Activated CD4-positive, alpha-beta T cell treated with anti-CD3 and anti-CD28 coated beads, Interleukin-2, amount 50 U/mL, for 48 hours (primary cell): ENCODE measurements around the gene CREB3L4.
A peak's percentile ranks its signal among the peaks of the same experiment; 100 is the strongest.
"Not testable (repeated sequence)": the region's sequence is repeated elsewhere in the genome, so short reads cannot be mapped to it uniquely, and the experiment has no call there.

Experiments
- DNase-seq, 2 experiments: peaks; one replicate each; pipeline ENCODE4 v3.0.0-alpha.2; 2020

The CREB3L4 gene

DNA sequence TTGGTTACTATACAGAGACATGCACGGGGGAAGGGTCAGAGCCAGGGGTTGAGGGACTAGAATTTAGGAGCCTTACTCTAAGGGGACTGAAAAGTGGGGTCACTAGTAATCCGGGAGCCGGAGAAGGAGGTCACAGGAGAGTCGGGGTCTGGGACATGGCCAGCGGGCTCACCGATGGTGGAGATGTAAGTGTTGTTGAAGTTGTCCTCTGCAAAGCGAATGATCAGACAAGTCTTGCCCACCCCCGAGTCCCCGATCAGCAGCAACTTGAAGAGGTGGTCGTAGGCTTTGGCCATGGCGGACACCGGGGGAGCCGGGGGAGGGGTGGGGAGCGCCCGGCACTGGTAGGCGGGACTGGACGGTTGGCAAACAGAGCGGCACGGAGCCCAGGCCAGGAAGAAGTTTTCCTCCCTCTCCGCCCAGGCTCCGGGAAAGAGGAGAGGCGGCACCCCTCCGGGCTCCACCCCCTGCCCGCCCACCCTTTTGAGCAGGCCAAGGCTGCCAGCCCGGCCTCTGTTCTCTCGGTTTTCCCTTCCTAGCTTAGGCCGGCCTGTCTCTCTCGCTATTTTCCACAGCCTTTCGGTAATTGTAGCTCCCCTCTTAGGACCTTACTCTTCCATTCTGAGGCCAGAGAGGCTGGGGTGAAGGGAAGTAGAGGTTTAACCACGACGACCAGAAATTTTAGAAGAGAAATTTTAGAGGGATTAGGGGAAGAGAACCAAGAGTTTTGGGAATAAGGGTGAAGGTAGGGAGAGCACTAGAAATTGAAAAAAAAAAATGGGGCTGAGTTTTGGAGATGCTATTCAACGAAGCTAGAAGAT is 18.4 kb downstream of the CREB3L4 start, which contains the start of gene RAB13:
Gene RAB13 (minus strand): TSS at position 399 of the 821 bp plus-strand sequence. CDS start 103 bp downstream, at position 296.
- no peak for DNase-seq

DNA sequence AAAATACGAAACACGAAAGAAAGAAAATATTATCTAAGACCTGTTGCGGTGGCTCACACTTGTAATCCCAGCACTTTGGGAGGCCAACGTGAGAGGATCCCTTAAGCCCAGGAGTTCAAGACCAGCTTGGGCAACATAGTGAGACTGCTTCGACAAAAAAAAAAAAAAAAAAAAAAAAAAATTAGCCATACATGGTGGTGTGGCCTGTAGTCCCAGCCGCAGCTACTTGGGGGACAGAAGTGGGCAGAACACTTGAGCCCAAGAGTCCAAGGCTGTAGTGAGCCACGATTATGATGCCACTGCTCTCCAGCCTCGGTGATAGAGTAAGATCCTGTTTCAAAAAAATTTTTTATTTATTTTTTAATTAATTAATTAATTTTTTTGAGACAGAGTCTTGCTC is 19.9 kb downstream of the CREB3L4 start:
- no peak for DNase-seq

DNA sequence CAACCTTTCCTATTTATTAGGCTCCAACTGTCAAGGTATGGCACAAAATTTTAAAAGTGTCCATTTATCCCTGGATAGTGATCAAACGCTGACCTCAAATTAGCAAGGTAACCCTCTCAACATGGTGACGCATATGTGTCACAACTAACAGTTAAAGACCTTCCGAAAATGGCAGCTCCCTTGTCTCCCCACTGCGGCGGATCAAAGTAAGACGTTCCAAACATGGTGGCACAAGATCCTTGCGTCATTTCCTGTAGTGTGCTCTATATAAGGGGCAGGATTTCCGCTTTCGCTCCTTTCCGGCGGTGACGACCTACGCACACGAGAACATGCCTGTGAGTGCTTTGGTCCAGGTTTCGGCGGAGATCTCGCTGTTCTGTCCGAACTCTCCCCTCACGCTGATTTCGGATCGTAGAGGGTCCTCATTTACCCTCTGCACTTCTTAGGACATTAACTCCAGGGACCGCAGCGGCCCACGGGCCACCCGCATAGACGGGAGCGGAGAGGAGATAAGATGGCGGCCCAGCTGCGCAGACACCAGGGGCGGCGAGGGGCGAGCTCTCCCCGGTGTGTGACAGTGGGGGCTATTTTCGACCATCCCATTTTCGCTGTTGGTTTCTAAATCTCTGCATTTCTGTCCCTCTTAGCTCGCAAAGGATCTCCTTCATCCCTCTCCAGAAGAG is 22.9 kb downstream of the CREB3L4 start, which contains the start of gene RPS27:
Gene RPS27 (plus strand): TSS at position 295 of the 683 bp plus-strand sequence. CDS start 35 bp downstream, at position 330.
- DNase-seq = peak; percentile 79 to 86

DNA sequence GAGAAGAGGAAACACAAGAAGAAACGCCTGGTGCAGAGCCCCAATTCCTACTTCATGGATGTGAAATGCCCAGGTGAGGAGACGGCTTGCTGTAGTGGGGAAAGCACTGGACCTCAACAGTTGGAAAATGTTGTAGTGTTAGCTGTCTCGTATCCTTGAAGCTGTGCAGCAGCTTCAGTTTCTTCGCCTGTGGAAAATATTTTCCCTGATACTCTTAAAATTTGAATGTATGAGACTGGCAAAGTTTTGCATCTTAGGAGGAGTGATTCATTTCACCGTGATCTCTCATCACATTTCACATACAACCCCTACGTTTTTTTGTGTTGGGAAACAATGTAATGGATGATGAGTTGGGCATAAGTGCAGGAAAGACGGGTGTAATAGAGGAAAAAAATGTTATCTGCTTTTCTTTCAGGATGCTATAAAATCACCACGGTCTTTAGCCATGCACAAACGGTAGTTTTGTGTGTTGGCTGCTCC is 23.5 kb downstream of the CREB3L4 start:
- no peak for DNase-seq

DNA sequence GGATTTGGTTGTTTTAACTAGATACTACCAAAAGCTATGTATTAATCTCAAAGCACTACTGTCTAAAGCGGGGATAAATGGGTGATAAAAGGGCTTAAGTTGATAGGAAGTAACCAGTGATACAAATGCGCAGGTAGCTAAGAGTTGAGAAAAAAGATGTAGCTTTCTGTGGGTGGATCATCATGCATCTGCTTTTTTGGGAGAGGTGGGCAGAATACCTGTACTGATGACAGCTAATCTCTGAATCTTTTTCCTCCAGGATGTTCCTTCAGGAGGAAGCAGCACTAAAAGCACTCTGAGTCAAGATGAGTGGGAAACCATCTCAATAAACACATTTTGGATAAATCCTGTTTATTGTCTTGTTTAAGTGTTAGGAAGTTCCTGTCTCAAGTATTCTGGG is 24.1 kb downstream of the CREB3L4 start:
- DNase-seq = no peak

DNA sequence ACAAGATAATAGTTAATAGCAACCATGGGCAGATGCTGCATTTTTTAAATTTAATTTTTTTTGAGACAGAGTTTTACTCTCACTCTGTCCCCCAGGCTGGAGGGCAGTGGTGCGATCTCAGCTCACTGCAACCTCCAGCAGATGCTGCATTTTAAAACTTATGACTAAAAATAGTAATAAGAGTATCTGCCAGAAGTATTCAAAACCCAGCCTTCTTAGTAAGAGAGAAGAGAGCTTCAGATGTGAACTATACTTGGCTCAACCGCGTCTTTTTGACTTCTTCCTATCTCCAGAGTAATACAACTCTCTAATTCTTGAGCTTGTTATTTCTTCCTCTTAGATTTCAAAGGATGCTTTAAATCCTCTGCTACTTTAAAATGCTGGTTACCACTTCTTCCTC is 27.5 kb downstream of the CREB3L4 start:
- DNase-seq = no peak

DNA sequence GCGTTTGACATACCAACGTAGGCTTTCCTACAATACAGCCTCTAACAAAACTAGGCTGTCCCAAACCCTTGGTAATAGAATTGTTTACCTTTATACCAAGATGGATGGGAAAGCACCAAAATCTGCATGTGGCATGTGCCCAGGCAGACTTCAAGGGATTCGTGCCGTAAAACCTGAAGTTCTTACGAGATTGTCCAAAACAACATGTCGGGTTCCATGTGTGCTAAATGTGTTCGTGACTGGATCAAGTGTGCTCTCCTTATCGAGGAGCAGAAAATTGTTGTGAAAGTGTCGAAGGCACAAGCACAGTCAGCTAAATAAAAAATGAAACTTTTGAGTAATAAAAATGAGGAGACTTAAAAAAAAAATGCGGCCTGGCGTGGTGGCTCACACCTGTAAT is 27.9 kb downstream of the CREB3L4 start:
- DNase-seq = no peak

DNA sequence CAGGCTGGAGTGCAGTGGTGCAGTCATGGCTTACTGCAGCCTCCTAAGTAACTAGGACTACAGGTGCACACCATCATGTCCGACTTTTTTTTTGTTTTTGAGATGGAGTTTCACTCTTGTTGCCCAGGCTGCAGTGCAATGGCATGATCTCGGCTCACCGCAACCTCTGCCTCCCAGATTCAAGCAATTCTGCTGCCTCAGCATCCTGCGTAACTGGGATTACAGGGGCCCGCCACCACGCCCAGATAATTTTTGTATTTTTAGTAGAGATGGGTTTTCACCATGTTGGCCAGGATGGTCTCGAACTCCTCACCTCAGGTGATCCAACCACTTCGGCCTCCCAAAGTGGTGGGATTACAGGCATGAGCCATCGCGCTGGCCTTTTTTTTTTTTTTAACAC is 29.2 kb downstream of the CREB3L4 start:
- not testable (repeated sequence) for DNase-seq

DNA sequence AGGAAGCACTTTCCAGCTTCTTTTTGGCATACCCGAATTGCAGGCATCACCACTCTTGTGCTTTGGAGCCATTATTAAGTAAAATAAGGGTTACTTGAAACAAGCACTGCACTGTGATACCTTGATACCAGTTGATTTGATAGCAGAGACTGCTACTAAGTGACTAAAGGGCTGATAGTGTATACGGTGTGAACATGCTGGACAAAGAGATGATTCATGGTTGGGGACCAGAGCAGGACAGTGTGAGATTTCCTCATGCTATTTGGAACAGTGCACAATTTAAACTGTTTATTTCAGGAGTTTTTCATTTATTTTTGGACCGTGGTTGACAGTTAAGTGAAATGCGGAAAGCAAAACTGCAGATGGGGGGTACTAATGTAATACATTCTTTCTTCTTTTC is 32.7 kb downstream of the CREB3L4 start:
- no peak for DNase-seq

DNA sequence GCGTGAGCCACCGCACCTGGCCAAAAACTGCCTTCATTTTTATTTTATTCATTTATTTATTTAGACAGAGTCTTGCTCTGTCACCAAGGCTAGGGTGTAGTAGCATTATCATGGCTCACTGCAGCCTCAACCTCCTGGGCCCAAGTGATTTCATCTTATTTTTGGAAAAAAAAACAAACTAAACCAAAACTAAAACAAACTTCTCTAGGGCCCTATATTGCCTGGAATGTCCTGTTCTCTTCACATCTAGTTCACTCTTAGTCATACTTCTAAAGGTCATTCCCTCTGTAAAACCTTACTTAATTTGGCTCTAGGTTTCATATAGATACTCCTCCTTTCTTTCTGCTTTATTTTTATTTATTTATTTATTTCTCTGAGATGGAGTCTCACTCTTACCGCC is 38.4 kb downstream of the CREB3L4 start:
- no peak for DNase-seq

DNA sequence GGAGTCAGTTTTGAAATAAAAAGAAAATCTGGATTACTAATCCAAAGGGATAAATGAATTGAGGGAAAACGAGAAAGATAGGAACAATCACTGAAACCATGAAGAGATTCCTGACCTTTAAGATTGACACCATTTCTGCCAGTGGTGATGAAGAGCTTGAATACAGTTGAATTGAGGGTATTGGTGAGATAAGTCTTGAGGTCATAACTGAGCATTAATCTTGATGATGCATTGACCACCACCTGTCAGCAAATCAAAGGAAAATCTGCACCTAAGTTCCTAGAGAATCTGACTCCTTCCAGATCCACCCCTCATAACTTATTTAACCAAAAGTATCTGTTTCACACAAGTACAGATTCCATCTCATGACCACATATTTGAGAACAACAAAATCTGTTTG is 44.4 kb downstream of the CREB3L4 start:
- no peak for DNase-seq

DNA sequence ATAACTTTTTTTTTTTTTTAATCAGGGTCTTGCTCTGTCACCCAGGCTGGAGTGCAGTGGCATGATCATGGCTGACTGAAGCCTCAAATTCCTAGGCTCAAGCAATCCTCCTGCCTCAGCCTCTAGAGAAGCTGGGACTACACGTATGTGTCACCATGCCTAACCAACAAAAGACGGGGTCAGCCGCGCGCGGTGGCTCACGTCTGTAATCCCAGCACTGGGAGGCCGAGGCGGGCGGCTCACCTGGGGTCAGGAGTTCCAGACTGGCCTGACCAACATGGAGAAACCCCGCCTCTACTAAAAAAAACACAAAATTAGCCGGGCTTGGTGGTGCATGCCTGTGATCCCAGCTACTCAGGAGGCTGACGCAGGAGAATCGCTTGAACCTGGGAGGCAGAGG is 44.8 kb downstream of the CREB3L4 start:
- DNase-seq = not testable (repeated sequence)

DNA sequence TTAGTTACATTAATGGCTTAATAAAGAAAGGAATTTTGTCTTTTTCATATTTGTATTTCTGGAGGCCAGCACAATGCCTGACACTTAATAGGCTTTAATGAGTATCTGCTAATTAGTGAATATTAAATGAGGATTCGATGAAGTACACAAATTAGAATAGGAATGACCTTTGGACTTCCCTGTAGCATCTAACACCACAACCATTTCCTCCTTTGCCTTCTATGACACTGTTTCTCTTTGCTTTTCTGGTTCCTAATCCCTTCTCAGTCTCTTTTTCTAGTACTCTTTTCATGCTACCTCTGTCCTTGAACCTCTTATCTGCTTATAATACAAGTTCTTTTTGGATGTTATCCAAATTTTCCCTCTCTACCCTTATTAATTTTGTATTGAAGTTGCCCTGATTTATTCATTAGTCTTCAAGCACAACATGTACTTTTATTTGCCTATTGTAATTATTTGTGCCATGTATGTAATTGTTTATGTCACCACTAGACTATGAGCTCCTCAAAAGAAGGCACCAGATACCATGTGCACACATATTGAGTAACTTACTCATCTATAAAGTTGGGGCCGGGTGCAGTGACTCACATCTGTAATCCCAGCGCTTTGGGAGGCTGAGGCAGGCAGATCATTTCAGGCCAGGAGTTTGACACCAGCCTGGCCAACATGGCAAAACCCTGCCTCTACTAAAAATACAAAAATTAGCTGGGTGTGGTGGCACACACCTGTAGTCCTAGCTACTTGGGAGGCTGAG is 46.6 kb downstream of the CREB3L4 start:
- DNase-seq = no peak

DNA sequence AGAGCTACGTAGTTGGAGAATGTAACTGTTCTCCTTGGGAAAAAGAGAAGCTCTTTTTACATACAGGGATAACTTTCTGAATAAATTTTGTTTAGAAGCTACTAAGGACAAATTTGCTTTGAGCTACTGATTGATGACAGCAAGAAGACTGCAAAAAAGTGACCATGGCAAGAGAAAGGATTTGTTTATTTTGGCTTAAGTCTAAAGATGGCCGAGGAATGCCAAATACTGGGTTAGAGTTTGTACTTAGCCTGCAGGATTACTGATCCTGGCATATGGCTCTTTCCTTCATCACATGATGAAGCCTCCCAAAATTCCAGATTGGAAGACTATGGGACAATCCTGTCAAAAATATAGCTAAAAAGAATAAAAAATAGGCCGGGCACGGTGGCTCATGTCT is 51.6 kb downstream of the CREB3L4 start:
- DNase-seq = no peak

DNA sequence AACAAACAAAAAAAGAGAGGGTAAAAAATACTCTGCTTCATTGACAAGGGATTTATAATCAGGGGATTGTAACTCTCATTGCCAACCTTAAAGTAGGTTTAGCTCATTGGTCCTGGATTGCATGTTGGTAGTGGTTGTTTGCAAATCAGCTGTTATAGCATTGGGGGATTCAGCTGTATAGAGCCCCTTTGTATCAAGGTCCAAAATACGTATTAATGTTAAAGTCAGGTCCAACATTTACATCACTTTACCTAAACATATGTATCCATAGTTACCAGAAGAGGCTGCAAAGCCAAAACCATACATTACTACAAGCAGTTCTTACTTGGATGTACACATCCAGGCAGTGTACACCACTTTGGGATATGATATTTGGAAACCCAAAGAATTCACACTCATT is 52.2 kb downstream of the CREB3L4 start:
- DNase-seq = no peak
